ENCODE results near the gene TNFRSF8. TPM values are rescaled to one million over a fixed set of nuclear protein-coding genes. Genes with fewer than 3 reads are reported as not detected.

TNFRSF8 gene
- total RNA-seq, 3 donors from 2014 or later (not counting 1 experiment from before 2014, with no cell fraction given) = 0.34 to 1.7 (median 0.50) TPM

GRCh38 chr1:12121212-12122003, 58.3 kb downstream of the TNFRSF8 start:
- ATAC-seq (no peak), DNase-seq (peak in 1 of 2 donors; percentile 55)
- WGBS (ENCODE audit: insufficient coverage) = 78% methylated on average over 12 of the region's 12 CpGs
- Mint-ChIP-seq H3K27me3 (ENCODE audit: low read depth in 2 of 2) (peaks cover 0 to 8% of the 10 kb centered on the region in 2 donors), H3K9me3 (no peaks in the 10 kb centered on the region), H3K36me3 (no peaks in the 10 kb centered on the region), H3K4me3 (no peak overlapping the region), H3K27ac (peak overlapping the region in 1 of 2 donors; percentile 25), H3K4me1 (peaks cover 16 to 24% of the 10 kb centered on the region in 2 donors)
- TF ChIP-seq, protein P1, sequence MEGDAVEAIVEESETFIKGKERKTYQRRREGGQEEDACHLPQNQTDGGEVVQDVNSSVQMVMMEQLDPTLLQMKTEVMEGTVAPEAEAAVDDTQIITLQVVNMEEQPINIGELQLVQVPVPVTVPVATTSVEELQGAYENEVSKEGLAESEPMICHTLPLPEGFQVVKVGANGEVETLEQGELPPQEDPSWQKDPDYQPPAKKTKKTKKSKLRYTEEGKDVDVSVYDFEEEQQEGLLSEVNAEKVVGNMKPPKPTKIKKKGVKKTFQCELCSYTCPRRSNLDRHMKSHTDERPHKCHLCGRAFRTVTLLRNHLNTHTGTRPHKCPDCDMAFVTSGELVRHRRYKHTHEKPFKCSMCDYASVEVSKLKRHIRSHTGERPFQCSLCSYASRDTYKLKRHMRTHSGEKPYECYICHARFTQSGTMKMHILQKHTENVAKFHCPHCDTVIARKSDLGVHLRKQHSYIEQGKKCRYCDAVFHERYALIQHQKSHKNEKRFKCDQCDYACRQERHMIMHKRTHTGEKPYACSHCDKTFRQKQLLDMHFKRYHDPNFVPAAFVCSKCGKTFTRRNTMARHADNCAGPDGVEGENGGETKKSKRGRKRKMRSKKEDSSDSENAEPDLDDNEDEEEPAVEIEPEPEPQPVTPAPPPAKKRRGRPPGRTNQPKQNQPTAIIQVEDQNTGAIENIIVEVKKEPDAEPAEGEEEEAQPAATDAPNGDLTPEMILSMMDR (IDR thresholded peaks at IDR 0.05) = no peak
- Histone ChIP-seq H3K9me3 (ENCODE audit: control insufficient read depth, insufficient read depth, low read length) (no peaks in the 10 kb centered on the region), H3K4me3 (ENCODE audit: low read length) (no peak overlapping the region), H3K4me1 (ENCODE audit: control insufficient read depth, insufficient read depth, low read length) (peaks cover 29% of the 10 kb centered on the region), H3K36me3 (ENCODE audit: control insufficient read depth, insufficient read depth, low read length) (no peaks in the 10 kb centered on the region), H3K27me3 (ENCODE audit: control insufficient read depth, insufficient read depth, low read length) (no peaks in the 10 kb centered on the region), H3K27ac (ENCODE audit: low read length) (no peak overlapping the region)
- intact Hi-C loops (cut with micrococcal nuclease) = no loop called here

- H3K27me3 Mint-ChIP-seq (ENCODE audit: low read depth in 2 of 2) = peaks cover 0 to 5% of the 10 kb centered on the region in 2 donors
- ATAC-seq (no peak), DNase-seq (no peak)
- Histone ChIP-seq H3K4me1 (ENCODE audit: control insufficient read depth, insufficient read depth, low read length) (peaks cover 31% of the 10 kb centered on the region), H3K9me3 (ENCODE audit: control insufficient read depth, insufficient read depth, low read length) (no peaks in the 10 kb centered on the region), H3K36me3 (ENCODE audit: control insufficient read depth, insufficient read depth, low read length) (no peaks in the 10 kb centered on the region), H3K4me3 (ENCODE audit: low read length) (no peak overlapping the region), H3K27me3 (ENCODE audit: control insufficient read depth, insufficient read depth, low read length) (no peaks in the 10 kb centered on the region), H3K27ac (ENCODE audit: low read length) (no peak overlapping the region)
- intact Hi-C loops (cut with micrococcal nuclease) = no loop called here
- H3K9me3 Mint-ChIP-seq = no peaks in the 10 kb centered on the region
- TF ChIP-seq, protein P1 (IDR thresholded peaks at IDR 0.05) = no peak
- no peak overlapping the region for H3K4me3 Mint-ChIP-seq
- WGBS (ENCODE audit: insufficient coverage) = 85% methylated on average over 8 of the region's 8 CpGs
- peaks cover 16 to 30% of the 10 kb centered on the region in 2 donors for H3K4me1 Mint-ChIP-seq
- H3K36me3 Mint-ChIP-seq = no peaks in the 10 kb centered on the region
- no peak overlapping the region for H3K27ac Mint-ChIP-seq
Observed at GRCh38 chr1:12123172-12123571, 60.1 kb downstream of the TNFRSF8 start.

DNA sequence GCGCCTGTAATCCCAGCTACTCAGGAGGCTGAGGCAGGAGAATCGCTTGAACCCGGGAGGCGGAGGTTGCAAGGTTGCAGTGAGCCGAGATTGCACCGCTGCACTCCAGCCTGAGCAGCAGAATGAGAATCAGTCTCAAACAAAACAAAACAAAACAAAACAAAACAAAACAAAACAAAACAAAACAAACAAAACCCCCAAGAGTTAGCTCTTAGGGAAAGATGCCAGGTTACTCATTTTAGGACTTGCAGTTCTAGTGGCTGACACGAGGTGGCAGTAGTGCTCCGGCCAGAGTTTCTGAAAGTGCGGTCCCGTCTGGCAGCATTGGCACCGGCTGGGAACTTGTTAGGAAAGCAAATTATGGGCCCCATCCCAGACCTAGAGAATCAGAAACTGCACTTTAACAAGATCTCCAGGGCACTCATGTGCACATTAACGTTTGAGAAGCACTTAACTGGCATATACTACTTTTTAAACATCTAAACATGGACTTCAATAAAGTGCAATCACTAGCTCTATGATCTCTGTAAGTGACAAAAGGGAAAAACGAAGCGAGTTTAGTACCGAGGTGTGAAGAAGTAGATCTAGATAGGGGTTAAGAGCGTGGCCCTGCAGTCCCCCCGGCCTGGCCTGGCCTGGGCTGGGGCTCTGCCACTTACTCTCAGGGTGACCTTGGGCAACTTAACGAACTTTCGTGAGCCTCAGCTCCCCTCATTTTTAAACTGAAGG, 61.8 kb downstream of the TNFRSF8 start:
- Mint-ChIP-seq H3K4me1 (peaks cover 16 to 30% of the 10 kb centered on the region in 2 donors), H3K36me3 (no peaks in the 10 kb centered on the region), H3K4me3 (peak overlapping the region; percentile 67), H3K9me3 (no peaks in the 10 kb centered on the region), H3K27me3 (ENCODE audit: low read depth in 2 of 2) (peaks cover 0 to 5% of the 10 kb centered on the region in 2 donors), H3K27ac (peak overlapping the region; percentile 64 to 74)
- no peak overlapping the region for H3K4me3 ChIP-seq (ENCODE audit: low read length)
- H3K36me3 ChIP-seq (ENCODE audit: control insufficient read depth, insufficient read depth, low read length) = no peaks in the 10 kb centered on the region
- no peak overlapping the region for H3K27ac ChIP-seq (ENCODE audit: low read length)
- H3K4me1 ChIP-seq (ENCODE audit: control insufficient read depth, insufficient read depth, low read length) = peaks cover 27% of the 10 kb centered on the region
- intact Hi-C loops (cut with micrococcal nuclease) = loop anchor here (1.0 to 2.0 kb wide), 2 partner anchors 54 to 84 kb away; no protein-coding TSS in a partner anchor
- no peaks in the 10 kb centered on the region for H3K9me3 ChIP-seq (ENCODE audit: control insufficient read depth, insufficient read depth, low read length)
- TF ChIP-seq, protein P1 (IDR thresholded peaks at IDR 0.05) = peak; percentile 90
- ATAC-seq (peak; percentile 78 to 96 (median 87)), DNase-seq (peak; percentile 79 to 90)
- no peaks in the 10 kb centered on the region for H3K27me3 ChIP-seq (ENCODE audit: control insufficient read depth, insufficient read depth, low read length)
- 43% methylated on average over 19 of the region's 19 CpGs for WGBS (ENCODE audit: insufficient coverage)
